HG03575 (cell line): ENCODE results near the gene PIGU.

Experiments used
- ATAC-seq: cut with Tn5 transposase; IDR thresholded peaks from one replicate; pipeline ENCODE4 v1.9.1; 2021; ENCODE audit not compliant: unreplicated experiment, insufficient number of reproducible peaks, low FRiP score; ENCODE audit errors: extremely low read depth

Gene PIGU

DNA sequence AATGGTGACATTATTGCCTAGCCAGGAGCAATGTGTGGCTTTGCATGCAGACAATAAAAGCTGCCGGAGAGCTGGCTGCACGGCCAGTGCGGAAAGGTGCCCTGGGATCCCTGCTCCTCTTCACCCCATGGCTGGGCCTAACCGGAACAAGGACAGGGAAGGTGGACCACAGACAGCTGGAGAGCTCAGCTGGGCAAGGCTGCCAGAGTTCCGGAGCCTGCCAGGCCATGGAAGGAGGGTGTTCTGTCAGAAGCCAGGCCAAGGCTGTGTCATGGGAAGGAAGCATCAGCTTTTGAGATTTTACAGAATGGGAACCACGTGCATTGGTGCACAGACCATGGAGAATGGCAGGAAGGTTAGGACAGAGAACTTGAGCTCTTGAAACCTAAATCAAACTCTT lies 93.3 kb downstream of the PIGU start:
- no peak for ATAC-seq

DNA sequence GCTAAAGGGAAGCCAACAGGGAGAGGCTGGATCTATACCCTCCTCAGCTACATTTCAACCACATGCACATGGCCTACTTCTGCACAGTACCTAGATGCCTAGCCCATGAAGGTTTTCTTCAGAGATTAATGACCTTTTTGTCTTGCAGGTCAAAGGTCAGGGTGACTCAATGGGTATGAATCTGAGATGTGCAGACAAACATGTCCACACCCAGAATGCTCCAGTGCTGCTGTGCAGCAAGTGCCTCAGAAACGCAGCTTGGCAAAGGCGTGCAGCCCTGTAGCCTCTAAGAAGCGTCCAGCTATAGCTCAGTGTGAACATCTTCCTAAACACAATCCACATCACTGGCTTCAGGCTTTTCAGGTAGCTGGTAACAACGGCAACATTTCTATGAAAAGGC lies 94.0 kb downstream of the PIGU start:
- ATAC-seq: no peak

DNA sequence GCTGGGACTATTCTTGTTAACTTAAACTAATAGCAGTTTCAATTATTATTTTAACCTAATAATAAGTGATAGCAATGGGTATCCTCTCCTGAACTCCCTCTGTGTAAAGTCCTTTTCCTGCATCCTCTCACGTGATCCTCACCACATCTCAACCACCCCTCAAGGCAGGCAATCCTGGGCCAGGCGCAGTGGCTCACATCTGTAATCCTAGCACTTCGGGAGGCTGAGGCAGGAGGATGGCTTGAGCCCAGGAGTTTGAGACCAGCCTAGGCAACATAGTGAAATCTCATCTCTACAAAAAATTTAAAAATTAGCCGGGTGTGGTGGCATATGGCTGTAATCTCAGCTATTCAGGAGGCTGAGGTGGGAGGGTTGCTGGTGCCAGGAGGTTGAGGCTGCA lies 94.7 kb downstream of the PIGU start:
- no peak for ATAC-seq

DNA sequence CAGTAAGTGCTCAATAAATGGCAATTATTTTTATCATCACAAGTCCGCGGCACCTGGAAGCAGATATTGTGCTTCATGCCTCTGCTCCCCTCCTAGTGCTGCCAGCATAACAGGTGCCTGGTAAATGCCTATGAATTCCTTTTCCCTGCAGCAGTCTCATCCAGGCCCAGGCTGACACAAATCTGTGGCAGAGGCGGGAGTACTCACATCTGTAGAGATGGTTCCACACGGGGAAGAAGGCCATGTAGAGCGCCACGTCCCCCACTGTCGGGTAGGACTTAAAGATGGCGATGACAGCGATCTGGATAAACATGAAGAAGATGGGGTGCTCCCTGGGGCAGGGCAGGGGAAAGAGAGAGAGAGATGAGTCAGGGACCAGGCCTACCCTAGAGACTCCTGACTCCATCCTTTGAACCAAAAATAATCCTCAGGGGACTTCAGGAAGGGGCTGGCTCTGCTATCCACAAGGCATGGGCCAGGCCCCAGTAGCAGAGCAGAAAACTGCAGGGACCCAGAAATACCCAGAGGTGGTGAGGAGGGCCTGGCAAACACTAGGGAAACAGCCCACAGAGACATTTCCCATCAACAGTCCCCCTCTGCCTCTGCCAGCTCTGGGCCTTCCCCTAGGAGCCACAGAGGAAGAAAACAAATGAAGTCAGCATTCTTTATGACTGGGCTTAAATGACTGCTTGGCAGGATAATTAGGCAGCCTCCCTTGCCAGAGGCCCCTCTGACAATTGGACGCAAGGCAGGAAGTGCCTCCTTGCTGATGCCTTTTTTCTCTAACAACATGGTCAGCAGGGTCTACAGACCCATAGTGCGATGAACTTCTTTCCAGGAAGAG lies 95.3 kb downstream of the PIGU start:
- ATAC-seq: no peak

DNA sequence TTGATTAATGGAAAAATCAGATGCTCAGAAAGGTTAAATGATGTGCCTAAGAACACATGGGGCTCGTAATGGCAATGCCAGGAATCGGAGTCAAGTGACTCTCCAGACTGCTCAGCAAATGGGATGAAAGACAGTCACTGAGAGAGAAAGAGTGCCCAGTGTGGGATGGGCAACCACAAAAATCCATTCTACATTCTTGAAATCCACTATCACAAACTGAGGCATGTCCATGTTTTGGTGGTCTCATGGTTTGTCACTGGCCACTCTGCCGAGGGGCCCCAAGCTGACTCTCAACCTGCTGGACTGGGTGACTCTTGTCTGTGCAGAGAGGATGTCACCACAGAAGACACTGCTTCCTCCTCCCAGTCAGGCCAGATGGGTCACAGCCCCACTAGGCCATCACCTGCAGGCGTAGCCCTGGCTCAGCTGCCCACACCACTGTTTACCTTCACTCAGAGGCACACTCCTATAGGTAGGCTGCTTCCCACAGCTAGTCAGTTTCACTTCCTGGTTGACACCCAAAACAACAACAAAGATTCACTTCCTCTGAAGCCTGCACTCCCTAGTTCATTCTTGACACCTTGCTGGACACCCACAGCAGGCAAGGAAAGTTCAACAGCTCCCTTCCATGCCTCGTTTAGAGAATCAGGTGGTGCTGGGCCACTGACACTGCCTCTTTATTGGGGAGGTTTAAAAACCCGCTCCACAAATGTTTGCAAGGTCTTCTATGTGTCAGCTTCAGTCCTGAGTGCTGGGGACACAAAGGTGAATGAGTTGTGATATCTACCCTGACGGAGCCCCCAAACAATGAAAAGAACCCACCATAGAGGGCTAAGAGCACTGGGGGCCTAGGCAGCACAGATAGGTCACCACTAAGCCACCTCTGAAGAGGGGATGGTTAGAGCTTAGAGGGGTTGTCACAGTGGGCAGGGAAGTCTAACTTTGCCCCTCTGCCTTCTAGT lies 96.6 kb downstream of the PIGU start:
- ATAC-seq: no peak

DNA sequence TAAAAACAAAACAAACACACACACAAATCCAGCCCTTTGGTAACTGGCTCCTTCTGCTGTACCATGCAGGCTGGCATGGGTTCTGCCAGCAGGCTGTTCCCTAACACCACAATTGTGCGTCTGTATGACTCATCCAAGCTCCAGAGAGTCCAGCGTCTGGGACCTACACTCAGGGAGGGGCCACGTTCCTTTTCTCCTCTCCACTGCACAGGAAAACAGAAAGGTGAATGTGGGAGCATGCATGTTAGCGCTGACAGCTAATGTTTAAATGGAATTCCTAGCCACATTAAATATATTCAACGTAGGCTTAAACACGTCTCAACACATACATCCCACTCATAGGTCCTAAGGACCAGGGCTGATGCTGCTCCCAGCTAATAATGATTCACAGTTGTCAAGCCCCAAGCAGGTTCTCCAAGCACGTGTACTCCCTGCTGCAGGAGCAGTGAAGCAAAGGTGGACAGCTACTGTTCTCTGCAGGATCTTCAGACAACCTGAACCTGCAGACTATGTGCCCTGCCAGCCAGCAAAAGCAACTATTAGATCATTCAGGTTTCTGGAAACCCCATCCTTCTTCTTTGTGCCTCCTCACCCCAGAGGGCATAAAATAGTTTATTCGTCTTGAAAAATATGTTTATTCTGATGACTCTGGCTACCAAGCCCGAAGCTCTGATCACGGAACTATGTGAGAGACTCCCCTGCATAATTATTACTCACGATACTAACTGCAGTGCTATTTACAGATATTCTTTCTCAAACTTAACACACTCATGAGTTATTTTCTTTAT lies 97.5 kb downstream of the PIGU start:
- ATAC-seq: no peak

DNA sequence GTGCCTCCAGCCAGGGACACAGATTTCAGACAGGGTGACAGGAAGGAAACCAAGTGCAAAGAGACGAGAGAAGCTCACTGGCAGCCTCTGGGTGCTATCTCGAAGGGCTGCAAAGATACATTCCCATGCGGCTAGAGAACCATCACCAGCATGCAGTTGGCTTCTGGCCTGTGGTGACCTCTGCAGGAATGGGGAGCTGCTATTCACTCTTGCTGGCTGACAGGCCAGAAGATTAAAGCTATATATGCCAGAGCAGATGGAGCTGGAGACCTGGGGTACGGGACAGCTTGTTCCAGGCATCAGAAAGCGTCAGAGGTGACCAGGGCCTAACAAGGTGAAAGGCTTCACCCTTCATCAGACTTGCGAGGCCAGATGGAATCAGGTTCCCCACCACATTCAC lies 98.4 kb downstream of the PIGU start:
- ATAC-seq: no peak

DNA sequence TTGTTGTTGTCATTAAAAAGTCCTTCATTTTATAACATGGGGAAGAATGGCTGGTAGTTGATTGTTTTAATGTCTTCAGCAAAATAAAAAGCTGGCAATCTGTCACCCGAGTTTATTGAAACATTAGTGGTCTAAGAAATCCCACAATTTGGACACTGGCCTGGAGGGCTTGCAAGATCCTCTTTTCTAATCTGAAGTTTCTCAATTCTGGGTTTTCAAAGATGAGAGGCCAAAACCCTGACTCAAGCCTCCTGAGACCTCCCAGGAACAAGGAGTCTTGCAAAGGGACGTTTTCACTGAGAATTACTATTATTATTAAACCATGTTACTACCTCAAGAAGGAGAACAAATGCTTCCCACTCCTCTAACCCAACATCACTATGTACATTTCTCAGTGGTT lies 98.9 kb downstream of the PIGU start:
- ATAC-seq: no peak

DNA sequence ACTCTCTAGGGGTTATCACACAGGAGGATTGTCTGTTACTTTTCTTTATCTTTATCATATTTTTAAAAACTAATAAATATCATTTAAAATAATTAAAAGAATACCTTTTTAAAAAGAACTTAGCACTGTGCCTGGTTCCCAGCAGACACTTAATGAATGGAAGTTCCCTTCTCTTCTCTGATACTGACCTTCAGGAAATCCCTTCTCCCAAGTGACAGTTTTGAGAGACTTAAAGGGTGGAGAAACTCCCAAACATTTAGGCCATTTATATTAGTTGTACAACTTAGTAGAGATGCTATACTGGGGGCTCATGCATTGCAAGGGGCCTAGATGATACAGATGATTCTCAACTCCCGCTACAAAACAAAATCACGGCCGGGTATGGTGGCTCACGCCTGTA lies 99.8 kb downstream of the PIGU start:
- ATAC-seq: no peak

DNA sequence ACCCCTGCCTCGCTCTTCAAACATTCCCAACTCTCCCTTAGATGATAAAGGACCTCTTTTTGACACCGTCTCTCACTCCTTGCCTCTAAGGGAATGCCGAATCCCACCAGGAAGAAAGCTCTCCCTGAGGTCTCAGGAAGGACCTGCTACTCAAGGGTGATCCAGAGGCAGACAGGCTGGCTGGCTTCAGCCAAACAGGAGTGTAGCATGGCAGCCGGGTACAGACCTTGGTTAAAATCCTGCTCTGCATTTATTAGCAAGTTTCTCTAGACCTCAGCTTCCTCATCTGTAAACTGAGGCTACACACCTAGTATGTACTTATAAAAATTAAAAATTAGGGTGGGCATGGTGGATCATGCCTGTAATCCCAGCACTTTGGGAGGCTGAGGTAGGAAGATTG lies 101.1 kb downstream of the PIGU start:
- no peak for ATAC-seq

DNA sequence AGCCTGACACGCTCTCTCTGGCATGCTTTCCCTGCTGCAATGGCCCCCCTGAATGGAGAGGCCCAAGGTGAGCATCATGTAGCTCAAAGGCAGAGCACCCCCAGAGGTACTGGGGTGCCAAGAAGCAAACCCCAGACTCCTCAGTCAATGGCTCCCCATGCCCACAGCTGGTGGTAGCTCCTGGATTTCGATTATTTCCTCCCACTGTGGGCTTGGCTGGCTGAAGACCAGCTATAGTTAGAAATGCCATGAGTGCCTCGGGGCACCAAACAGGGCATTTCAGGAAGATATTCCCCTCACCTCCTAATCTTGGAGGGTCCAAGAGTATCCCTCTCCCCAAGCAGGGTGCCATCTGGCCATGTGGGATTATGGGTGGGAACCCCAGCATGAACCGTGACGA lies 101.6 kb downstream of the PIGU start:
- ATAC-seq: no peak

DNA sequence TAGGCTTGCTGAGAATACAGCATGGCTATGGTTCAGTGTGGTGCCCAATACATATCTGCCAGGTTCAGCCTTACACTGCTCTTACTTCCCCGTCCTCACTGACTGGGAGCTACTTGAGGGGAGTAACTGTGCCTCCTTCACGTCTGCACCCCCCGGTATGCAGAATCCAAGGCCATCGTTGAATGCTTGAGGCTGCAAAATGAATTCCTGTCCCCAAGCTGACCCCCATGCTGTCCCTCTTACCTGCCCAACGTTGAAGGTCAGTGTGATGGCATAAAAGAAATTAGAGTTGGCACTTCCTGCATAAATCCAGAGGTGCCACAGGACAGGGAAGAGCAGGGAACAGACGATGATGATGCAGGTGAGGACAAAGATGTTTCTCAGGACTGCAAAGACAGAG lies 102.0 kb downstream of the PIGU start:
- no peak for ATAC-seq

DNA sequence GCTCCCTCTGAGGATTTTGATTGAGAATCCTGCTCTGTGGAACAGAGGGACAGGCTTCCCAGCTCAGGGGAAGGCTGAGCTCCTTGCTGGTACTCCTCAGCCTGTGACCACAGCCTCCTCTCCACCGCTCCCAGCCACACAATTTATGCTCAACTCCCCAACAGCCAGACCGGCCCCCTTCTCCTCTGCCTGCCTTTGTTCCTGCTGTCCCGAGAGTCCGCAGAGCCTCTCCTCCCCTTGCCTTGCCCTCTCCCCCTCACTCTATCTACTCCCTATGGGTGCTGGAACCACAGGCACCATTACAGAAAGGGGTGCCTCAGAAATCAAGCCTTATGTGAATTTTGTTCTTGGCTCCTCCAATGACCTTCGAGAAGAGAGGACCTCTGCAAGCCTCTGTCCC lies 102.5 kb downstream of the PIGU start:
- no peak for ATAC-seq

DNA sequence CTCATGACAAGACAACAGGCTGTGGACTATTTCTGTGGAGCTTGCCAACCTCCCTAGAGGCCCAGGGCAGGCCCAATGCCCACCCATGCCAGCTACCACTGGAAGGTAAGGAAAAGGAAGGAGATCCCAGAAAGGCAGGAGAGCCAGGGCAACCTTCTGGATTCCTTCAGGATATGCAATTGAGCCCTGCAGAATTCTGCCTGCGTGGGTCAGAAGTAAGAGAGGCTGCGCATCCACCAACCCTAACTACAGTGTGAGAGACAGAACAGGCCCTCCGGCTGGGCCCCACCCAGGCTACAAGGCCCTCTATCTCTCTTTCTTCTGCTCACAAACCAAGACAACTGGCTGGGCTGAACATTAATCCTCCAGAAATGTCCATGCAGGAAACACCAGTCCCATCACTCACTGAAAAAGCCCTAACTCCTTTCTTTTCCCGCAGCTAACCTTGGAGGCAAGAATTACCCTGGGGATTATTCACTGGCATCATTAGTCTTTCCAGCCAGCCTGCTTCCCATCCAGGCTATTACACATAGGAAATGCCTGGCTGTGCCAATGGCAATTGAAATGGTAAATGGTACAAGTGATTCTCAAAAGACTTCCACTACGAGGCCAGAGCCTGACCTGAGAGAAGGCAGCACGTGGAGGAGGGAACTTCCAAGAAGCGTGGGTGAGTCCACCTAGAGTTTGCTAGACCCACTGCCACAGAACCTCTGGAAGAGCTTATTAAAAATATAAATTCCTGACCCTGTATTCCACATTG lies 103.2 kb downstream of the PIGU start:
- ATAC-seq: no peak

DNA sequence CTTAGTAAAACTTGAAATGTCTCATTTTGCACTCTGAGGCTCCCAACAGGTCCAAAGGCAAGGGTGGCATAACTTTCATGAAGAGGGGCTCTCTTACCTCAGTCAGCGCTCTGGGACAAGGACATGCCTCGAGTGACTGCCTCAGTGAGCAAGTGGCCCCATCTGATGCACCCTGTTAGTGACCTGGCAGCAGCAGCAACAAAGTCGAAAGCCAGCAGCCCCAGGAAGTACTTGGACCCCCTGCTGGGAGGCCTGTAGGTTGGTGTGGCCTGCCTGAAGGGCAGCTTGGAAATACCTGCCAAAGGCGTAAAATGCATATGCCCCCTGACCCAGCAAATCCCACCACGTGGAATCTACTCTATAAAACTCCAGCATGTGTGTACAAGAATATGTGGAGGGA lies 105.1 kb downstream of the PIGU start:
- no peak for ATAC-seq

DNA sequence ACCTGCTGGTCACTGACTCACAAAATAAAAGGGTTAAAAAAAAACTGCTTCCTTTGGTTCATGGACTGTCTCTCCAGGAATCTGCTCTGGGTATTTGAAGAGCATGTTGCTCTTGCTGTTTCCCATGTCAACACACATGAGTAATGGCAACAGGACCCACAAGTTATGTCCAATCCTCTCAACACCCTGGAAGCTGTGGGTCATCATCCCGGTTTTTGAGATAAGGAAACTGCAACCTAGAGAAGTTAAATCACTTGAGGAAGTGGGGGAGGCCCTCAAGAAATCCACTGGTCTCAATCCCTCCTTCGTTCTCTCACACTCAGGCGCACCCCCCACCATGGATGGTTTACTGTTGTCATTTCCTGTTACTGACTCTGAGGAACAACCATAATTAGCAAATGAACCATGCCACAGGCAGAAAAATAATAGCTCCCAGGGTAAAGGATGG lies 106.0 kb downstream of the PIGU start:
- ATAC-seq: no peak

DNA sequence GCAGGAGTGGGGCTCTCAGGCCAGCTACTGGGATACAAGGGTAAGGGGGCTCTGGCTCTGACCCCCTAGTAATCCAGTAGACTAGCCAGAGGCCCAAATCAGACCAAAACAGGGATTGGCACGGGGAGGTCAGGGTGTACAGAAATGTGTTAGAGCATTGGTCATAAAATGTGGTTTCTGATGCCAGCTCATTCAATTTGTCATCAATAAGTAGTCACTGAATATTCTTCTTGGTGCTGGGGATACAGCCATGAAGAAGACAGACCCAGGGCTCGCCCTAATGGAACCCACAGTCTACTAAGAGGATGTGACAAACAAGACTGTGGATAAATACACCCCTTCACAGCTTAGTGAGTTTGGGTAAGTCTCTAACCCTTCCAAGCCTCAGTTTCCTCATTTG lies 107.3 kb downstream of the PIGU start:
- ATAC-seq: no peak

DNA sequence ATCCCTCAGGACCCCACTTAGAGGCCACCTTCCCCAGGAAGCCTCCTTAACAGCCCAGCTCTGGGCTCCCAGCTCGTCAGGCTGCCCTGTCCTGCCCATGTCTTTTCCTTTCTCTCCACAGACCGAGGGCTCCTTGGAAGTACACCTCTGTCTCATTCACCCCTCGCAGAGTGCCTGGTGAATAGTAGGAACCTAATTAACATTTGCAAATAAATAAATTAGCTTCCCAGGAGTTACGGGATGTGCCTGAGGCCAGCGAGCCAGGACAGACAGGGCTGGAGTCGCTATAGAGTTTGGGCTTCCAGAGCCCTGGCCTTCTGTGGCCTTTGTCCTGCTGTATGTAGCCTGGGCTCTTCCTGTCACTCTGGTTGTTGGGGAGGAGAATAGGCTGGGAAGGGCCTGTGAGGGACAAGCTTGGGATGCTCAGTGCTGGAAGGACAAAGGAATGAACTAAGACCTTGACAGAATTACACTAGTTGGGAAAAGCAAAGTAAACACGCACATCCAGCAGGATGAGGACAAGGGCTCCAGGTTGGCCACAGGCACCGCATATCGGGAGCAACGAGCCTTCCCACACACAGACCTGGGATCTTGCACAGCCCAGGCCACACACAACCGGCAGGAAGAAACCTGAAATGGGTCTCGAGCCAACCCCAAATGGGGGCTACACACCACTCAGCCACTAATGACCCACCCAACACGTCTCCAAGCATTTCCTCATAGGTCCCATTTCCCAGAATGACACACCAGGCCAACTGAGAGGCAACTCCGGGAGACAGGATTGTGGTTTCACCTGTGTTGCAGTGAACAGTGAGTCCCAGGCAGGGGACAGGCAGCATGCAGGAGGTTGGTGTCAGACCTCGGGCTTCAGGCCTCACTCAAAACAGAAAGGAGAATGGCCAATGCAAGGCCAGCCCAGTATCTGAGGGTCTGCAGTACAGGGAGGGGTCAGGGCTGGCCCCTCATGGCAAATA lies 108.7 kb downstream of the PIGU start:
- no peak for ATAC-seq
